ENCODE results near the gene TLNRD1. TPM values are rescaled to one million over a fixed set of nuclear protein-coding genes. Genes with fewer than 3 reads are reported as not detected.

Gene TLNRD1
- polyA plus RNA-seq, 3 donors from 2014 or later = 2.6 to 5.4 (median 3.4) TPM

DNA sequence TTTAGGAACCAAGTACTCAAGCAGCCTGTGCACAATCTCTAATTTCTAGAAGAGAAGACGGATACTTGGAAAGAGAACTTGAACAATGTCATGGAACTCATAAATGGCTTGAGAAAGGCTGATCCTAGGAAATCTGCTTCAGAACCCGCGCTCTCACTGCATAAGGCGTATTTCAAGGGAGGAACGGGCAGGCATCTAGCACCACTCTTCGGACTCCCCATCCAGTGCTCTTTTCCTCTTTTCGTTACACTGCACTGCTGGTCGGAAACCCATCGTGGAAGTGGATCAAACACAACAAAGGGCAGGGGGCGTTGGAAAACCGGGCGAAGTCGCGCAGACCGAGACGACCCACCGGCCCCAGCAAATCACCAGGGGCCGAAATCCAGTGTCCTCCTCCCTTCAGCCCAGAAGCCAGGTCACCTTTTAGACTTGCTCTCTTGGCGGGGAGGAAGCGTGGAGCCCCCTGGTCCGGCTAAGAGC, 539 bp upstream of the TLNRD1 start:
- peaks cover 0 to 2% (median 0%) of the 10 kb centered on the region in 6 donors for H3K9me3 Mint-ChIP-seq
- H3K4me1 Mint-ChIP-seq = peaks cover 33 to 42% of the 10 kb centered on the region in 2 donors
- DNase-seq = peak in 1 of 3 donors; percentile 13
- H3K4me3 Mint-ChIP-seq = peak overlapping the region; percentile 92 to 98 (median 97)
- H3K27ac Mint-ChIP-seq = peak overlapping the region; percentile 93 to 99 (median 99)
- H3K36me3 Mint-ChIP-seq = peaks cover 0 to 9% (median 5%) of the 10 kb centered on the region in 3 donors
- peaks cover 9 to 13% (median 10%) of the 10 kb centered on the region in 3 donors for H3K27me3 Mint-ChIP-seq (ENCODE audit: low read depth in 3 of 3)

DNA sequence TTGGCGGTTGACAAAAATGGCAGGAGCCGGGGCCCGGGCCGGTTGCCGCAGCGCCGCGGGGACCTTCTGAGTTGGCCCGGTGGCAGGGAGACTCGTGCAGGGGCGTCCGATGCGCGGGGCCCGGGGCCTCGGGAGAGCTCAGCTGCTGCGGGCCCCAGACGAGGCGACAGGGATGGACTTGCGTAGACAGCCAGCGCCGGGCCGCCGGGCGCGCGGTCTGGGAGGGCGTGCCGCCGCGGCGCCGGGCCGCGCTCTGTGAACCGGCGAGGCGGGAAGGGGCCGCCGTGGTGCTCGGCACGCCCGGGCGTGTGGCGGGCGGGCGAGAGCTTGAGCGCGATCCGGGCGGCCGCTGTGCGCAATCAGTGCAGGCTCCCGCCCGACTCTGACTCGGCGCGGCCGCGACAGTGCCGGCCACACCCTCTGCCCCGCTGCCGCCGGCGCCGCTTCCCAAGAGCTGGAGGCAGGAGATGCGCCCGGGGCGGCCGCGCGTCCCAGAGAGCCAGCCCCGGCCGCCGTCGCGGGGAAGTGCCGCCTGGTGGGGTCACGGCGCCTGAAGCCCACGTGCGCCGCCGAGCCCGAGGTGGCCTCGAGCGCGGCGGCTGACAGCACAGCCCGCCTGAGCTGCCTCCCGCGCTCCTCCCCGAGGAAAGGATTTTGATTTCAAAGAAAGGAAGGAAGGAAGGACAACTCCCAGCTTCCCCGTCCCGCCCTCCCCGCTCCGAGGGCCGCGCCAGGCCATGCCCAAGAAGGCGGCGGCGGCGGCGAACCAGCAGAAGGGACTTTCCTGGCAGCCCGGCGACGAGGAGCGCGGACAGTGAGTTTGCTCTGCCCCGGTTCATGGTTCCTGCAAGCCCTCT, 657 bp downstream of the TLNRD1 start:
- H3K36me3 Mint-ChIP-seq = peaks cover 0 to 5% (median 4%) of the 10 kb centered on the region in 3 donors
- H3K27me3 Mint-ChIP-seq (ENCODE audit: low read depth in 3 of 3) = peaks cover 7 to 10% (median 9%) of the 10 kb centered on the region in 3 donors
- H3K4me3 Mint-ChIP-seq = peak overlapping the region; percentile 92 to 98 (median 97)
- no peaks in the 10 kb centered on the region for H3K9me3 Mint-ChIP-seq
- peaks cover 36 to 49% of the 10 kb centered on the region in 2 donors for H3K4me1 Mint-ChIP-seq
- H3K27ac Mint-ChIP-seq = peak overlapping the region; percentile 69 to 99 (median 94)
- peak in 2 of 3 donors; percentile 68 to 69 for DNase-seq

DNA sequence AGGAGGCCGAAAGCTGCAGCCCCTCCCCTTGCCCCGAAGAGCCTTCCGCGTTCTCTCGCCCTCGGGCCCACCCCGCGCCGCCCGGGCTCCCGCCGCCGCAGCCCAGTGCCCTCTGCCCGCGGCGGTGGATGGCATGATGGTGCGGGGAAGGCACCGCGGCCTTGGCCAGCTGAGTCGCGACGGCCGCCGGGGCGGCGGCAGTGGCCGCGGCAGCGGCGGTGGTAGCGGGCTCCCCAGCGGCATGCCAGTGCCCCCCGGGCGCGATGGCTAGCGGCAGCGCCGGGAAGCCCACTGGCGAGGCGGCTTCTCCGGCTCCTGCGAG, 1.2 kb downstream of the TLNRD1 start:
- Mint-ChIP-seq H3K36me3 (peaks cover 0 to 5% (median 4%) of the 10 kb centered on the region in 3 donors), H3K4me3 (peak overlapping the region; percentile 71 to 78 (median 74)), H3K27ac (peak overlapping the region in 5 of 6 donors; percentile 31 to 95 (median 69)), H3K27me3 (ENCODE audit: low read depth in 3 of 3) (peaks cover 7 to 10% (median 9%) of the 10 kb centered on the region in 3 donors), H3K4me1 (peaks cover 38 to 52% of the 10 kb centered on the region in 2 donors), H3K9me3 (no peaks in the 10 kb centered on the region)
- DNase-seq = peak in 1 of 3 donors; percentile 63

DNA sequence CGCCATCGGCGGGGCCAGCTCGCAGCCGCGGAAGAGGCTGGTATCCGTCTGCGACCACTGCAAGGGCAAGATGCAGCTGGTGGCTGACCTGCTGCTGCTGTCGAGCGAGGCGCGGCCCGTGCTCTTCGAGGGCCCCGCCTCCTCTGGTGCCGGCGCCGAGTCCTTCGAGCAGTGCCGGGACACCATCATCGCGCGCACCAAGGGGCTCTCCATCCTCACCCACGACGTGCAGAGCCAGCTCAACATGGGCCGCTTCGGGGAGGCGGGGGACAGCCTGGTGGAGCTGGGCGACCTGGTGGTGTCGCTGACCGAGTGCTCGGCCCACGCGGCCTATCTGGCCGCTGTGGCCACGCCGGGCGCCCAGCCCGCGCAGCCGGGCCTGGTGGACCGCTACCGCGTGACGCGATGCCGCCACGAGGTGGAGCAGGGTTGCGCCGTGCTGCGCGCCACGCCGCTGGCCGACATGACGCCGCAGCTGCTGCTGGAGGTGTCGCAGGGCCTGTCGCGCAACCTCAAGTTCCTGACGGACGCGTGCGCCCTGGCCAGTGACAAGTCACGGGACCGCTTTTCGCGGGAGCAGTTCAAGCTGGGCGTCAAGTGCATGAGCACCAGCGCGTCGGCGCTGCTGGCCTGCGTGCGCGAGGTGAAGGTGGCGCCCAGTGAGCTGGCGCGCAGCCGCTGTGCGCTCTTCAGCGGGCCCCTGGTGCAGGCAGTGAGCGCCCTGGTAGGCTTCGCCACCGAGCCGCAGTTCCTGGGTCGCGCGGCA, 1.8 kb downstream of the TLNRD1 start:
- DNase-seq = no peak
- Mint-ChIP-seq H3K27ac (peak overlapping the region in 2 of 6 donors; percentile 16 to 40), H3K4me1 (peaks cover 41 to 58% of the 10 kb centered on the region in 2 donors), H3K9me3 (no peaks in the 10 kb centered on the region), H3K4me3 (peak overlapping the region; percentile 40 to 63 (median 61)), H3K36me3 (peaks cover 0 to 5% (median 4%) of the 10 kb centered on the region in 3 donors), H3K27me3 (ENCODE audit: low read depth in 3 of 3) (peaks cover 6 to 10% (median 7%) of the 10 kb centered on the region in 3 donors)

DNA sequence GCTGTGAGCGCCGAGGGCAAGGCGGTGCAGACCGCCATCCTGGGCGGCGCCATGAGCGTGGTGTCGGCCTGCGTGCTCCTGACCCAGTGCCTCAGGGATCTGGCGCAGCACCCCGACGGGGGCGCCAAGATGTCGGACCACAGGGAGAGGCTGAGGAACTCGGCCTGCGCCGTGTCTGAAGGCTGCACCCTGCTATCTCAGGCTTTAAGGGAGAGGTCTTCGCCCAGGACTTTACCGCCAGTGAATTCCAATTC, 2.3 kb downstream of the TLNRD1 start:
- H3K4me1 Mint-ChIP-seq = peaks cover 41 to 63% of the 10 kb centered on the region in 2 donors
- H3K27me3 Mint-ChIP-seq (ENCODE audit: low read depth in 3 of 3) = peaks cover 6 to 10% (median 7%) of the 10 kb centered on the region in 3 donors
- peaks cover 0 to 5% (median 4%) of the 10 kb centered on the region in 3 donors for H3K36me3 Mint-ChIP-seq
- no peak for DNase-seq
- peak overlapping the region in 1 of 6 donors; percentile 67 for H3K27ac Mint-ChIP-seq
- H3K9me3 Mint-ChIP-seq = no peaks in the 10 kb centered on the region
- peak overlapping the region in 1 of 5 donors; percentile 69 for H3K4me3 Mint-ChIP-seq

DNA sequence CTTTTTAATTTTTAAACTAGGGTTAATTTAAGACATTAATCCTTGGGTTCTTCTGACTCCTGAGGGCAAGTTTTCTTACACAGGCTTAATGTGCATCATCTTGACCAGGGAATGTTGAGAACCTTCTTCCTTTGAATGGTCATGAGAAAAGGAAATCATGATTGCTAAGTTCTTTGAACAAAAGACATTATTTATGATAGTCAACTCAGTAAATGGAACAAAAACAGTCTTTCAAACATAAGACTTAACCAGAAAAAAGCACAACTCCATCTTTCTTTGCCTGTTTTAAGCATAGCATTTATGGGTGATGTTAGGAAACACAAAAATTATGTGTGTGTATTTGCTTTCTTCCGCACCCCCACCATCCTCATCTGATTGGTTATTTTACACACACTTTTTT, 5.4 kb downstream of the TLNRD1 start:
- peaks cover 0 to 7% (median 5%) of the 10 kb centered on the region in 3 donors for H3K36me3 Mint-ChIP-seq
- peaks cover 0 to 3% (median 0%) of the 10 kb centered on the region in 3 donors for H3K27me3 Mint-ChIP-seq (ENCODE audit: low read depth in 3 of 3)
- peaks cover 29 to 64% of the 10 kb centered on the region in 2 donors for H3K4me1 Mint-ChIP-seq
- no peak for DNase-seq
- H3K4me3 Mint-ChIP-seq = no peak overlapping the region
- peak overlapping the region in 3 of 6 donors; percentile 17 to 45 (median 26) for H3K27ac Mint-ChIP-seq
- H3K9me3 Mint-ChIP-seq = no peaks in the 10 kb centered on the region

DNA sequence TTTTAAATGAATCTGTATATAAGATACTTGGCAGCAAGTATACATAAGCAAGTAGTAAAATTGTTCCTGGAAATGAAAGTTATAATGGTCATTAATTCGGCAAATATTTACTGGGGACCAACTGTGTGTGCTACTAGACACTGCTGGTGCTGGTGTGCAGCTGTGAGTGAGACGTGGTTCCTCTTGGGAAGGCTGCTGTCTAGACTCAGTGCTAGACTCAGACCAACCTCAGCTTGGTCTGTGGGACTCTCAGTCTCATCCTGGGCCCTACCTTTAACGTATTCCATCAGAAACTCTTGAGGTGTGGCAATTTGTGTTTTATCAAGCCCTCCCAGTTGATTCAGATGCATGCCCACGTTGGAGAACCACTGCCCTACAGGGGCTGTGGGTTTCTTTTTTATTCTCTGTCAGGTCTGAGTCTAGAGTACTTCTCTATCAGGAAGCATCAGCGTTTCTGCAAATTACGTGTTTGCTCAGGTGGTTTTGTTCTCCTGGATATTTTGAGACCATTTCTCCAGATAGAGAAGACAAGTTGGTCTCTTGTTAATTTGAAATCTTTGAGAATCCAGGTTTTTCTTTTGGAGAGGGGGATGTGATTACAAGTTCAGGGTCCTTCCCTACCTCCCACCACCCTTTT, 6.8 kb downstream of the TLNRD1 start:
- H3K9me3 Mint-ChIP-seq = no peaks in the 10 kb centered on the region
- peak overlapping the region in 1 of 6 donors; percentile 4 for H3K27ac Mint-ChIP-seq
- H3K4me1 Mint-ChIP-seq = peaks cover 31 to 64% of the 10 kb centered on the region in 2 donors
- peaks cover 0 to 7% (median 5%) of the 10 kb centered on the region in 3 donors for H3K36me3 Mint-ChIP-seq
- no peak for DNase-seq
- no peak overlapping the region for H3K4me3 Mint-ChIP-seq
- H3K27me3 Mint-ChIP-seq (ENCODE audit: low read depth in 3 of 3) = peaks cover 0 to 3% (median 0%) of the 10 kb centered on the region in 3 donors

DNA sequence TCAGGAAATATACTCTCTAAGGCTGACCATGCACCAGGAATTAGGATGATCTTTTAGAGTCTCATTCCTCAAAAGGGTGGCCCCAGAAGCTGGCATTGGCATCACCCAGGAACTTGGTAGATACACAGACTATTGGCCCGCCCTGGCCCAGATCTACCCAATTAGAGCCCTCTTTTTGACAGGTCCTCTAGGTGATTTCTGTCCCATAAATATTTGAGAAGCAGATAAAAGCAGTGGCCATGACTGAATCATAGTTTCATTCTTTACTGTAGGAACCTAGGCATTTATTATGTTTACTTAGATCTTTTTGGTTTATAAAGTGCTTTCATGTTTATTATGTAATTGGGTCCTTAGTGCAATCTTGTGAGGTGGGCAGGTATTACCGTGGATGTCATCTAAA, 7.6 kb downstream of the TLNRD1 start:
- peaks cover 29 to 61% of the 10 kb centered on the region in 2 donors for H3K4me1 Mint-ChIP-seq
- peaks cover 0 to 7% (median 5%) of the 10 kb centered on the region in 3 donors for H3K36me3 Mint-ChIP-seq
- no peak for DNase-seq
- H3K27me3 Mint-ChIP-seq (ENCODE audit: low read depth in 3 of 3) = peaks cover 0 to 2% (median 0%) of the 10 kb centered on the region in 3 donors
- no peak overlapping the region for H3K4me3 Mint-ChIP-seq
- no peaks in the 10 kb centered on the region for H3K9me3 Mint-ChIP-seq
- peak overlapping the region in 2 of 6 donors; percentile 21 to 43 for H3K27ac Mint-ChIP-seq

DNA sequence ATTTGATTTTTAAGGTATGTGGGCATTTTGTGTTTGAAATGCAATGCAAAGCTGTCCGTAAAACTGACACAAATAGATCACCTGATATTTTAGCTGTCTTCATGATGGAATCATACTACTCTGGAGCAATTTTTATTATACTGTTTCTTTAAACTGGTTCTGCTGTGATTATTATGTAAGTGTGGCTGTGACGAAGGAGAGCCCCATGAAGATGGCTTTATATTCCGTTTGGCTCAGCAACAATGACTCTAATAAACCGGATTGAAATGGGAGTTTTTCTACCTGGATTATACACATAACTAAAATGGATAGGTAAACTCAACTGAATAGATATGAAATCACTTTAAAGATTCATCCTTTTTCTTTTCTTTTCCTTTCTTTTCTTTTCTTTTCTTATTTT, 9.4 kb downstream of the TLNRD1 start:
- Mint-ChIP-seq H3K9me3 (no peaks in the 10 kb centered on the region), H3K27me3 (ENCODE audit: low read depth in 3 of 3) (peaks cover 0 to 2% (median 0%) of the 10 kb centered on the region in 3 donors), H3K4me3 (no peak overlapping the region), H3K27ac (peak overlapping the region in 2 of 6 donors; percentile 22 to 49), H3K4me1 (peaks cover 15 to 51% of the 10 kb centered on the region in 2 donors), H3K36me3 (peaks cover 0 to 4% (median 3%) of the 10 kb centered on the region in 3 donors)
- no peak for DNase-seq

DNA sequence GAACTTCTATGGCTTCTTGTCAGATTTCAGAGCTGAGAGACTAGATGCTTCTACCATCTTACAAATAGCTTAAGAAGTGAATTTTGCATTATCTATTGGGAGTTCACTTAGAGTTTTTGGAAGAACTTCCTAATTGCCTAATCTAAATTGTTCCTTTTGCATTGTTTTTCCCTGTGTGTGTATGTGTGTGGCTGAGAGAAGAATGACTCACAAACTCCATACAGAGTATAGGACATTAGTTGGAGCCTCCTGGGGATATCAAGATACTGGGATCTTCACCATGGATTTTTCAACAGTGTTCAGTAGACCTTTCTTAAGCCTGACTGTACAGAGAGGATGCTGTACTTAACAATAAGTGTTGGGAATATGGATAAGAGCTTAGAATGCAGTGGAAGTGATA, 10.9 kb downstream of the TLNRD1 start:
- Mint-ChIP-seq H3K36me3 (peaks cover 0 to 6% (median 4%) of the 10 kb centered on the region in 3 donors), H3K27me3 (ENCODE audit: low read depth in 3 of 3) (peaks cover 0 to 2% (median 0%) of the 10 kb centered on the region in 3 donors), H3K9me3 (no peaks in the 10 kb centered on the region), H3K27ac (peak overlapping the region in 1 of 6 donors; percentile 2), H3K4me3 (no peak overlapping the region), H3K4me1 (peaks cover 12 to 43% of the 10 kb centered on the region in 2 donors)
- no peak for DNase-seq

DNA sequence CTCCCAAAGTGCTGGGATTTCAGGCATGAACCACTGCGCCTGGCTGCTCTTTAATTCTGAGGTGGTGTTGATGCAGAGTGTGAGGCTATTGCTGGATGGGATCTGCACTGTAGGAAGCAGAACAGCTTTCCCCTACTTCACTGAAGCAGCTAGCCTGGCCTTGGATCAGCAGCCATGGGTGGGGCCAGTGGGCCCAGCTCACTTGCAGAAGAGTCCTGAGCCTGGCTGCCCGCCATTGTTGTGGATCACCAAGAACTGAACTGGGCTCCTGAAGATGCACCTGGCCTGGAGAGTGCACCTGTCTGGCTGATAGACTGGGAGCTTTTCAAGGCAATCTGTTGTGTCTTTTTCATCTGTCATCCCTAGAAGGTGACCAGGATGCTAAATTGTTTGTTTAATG, 11.9 kb downstream of the TLNRD1 start:
- Mint-ChIP-seq H3K36me3 (peaks cover 0 to 7% (median 4%) of the 10 kb centered on the region in 3 donors), H3K4me1 (peaks cover 7 to 33% of the 10 kb centered on the region in 2 donors), H3K9me3 (no peaks in the 10 kb centered on the region), H3K27ac (no peak overlapping the region), H3K4me3 (no peak overlapping the region), H3K27me3 (ENCODE audit: low read depth in 3 of 3) (peaks cover 0 to 2% (median 0%) of the 10 kb centered on the region in 3 donors)
- DNase-seq = no peak

DNA sequence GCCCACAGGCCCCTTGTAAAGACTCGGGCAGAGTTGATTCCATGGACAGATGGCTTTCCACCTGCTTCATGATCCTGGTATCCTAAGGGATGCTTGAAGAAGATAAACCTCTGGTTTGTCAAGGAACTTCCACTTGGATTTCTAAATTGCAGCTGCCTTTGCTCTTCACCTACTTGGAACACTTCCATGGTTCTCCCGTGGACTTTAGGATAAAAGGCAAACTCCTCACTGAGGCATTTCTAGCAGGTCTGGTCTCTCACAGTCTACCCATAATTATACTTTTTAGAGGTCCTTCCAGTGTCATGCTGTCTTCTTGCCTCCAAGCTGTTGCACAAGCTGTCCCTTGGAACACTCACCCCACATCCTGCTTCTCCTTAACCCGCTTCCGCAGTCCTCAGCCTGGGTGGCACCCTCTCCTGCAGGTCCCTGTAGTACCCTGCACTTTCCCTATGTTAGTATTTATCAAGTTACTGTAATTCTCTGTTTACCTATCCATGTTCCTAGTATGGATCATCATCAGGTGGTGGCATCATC, 12.7 kb downstream of the TLNRD1 start:
- peaks cover 0 to 2% (median 0%) of the 10 kb centered on the region in 3 donors for H3K27me3 Mint-ChIP-seq (ENCODE audit: low read depth in 3 of 3)
- peak overlapping the region in 2 of 6 donors; percentile 29 to 59 for H3K27ac Mint-ChIP-seq
- no peaks in the 10 kb centered on the region for H3K9me3 Mint-ChIP-seq
- DNase-seq = no peak
- H3K4me3 Mint-ChIP-seq = no peak overlapping the region
- H3K36me3 Mint-ChIP-seq = peaks cover 0 to 7% (median 4%) of the 10 kb centered on the region in 3 donors
- peaks cover 7 to 24% of the 10 kb centered on the region in 2 donors for H3K4me1 Mint-ChIP-seq

Data from immature natural killer cell (primary cell).